ENCODE measurements around the gene CNPY1. TPM values are rescaled to one million over a fixed set of nuclear protein-coding genes. Genes with fewer than 3 reads are reported as not detected.

Gene CNPY1
- total and polyA plus RNA-seq, 2 of the 8 experiments (the other 6 are each of a cell fraction or from before 2014, with no cell fraction given), result not detected

- Histone ChIP-seq H3K27ac (ENCODE audit: low read depth, low read length) (no peak overlapping the region), H2BK12ac (ENCODE audit: low read depth, low read length) (no peak overlapping the region), H3K4me1 (replicated peaks in 1 of 4; ENCODE audit: control insufficient read depth in 3 of 4, insufficient read depth in 4 of 4, low read length in 3 of 4) (peaks cover 5 to 25% (median 9%) of the 10 kb centered on the region in 4 experiments; a peak in 6 of 7 replicates), H3K79me2 (ENCODE audit: control insufficient read depth in 1 of 2, insufficient read depth in 2 of 2, low read length in 2 of 2) (no peaks in the 10 kb centered on the region), H2BK15ac (ENCODE audit: low read length) (no peak overlapping the region), H4K20me1 (replicated peaks in 1 of 2; ENCODE audit: control insufficient read depth in 1 of 2, insufficient read depth in 2 of 2, low read length in 2 of 2) (peaks cover 14 to 22% of the 10 kb centered on the region in 2 experiments), H4K8ac (ENCODE audit: extremely low read depth, insufficient read depth, low read length) (no peak overlapping the region), H3K18ac (ENCODE audit: extremely low read depth, low read length) (no peak overlapping the region), H3K14ac (ENCODE audit: insufficient read length) (no peak overlapping the region), H3K9ac (replicated peaks in 1 of 4; ENCODE audit: extremely low read depth in 1 of 4, low read depth in 3 of 4, low read length in 3 of 4) (no peak overlapping the region), H2BK5ac (ENCODE audit: low read depth, low read length) (no peak overlapping the region), H3K79me1 (ENCODE audit: low read depth, low read length) (no peaks in the 10 kb centered on the region), H3K9me3 (ENCODE audit: insufficient read depth in 2 of 2, low read depth in 1 of 2, low read length in 1 of 2) (no peaks in the 10 kb centered on the region), H3K4me2 (ENCODE audit: insufficient read depth in 1 of 2, low read depth in 2 of 2, low read length in 2 of 2) (peak overlapping the region; percentile 5 to 16; a peak in 2 of 4 replicates), H2BK120ac (replicated peaks; ENCODE audit: low read depth, low read length) (no peak overlapping the region), H2AK5ac (ENCODE audit: low read depth, low read length) (0 out of 2 replicates have a peak overlapping the region, but pooled peaks have one; percentile 71), H3K56ac (replicated peaks; ENCODE audit: insufficient read length, low read depth, low read length) (no peak overlapping the region), H3K27me3 (replicated peaks in 1 of 4; ENCODE audit: control insufficient read depth in 3 of 4, extremely low read depth in 1 of 4, insufficient read depth in 3 of 4, low read length in 3 of 4) (peaks cover 93 to 100% (median 97%) of the 10 kb centered on the region in 4 experiments), H3K4me3 (ENCODE audit: extremely low read depth in 1 of 4, insufficient read depth in 2 of 4, low read depth in 3 of 4, low read length in 4 of 4) (no peak overlapping the region), H3K23me2 (ENCODE audit: low read depth, low read length) (peaks cover 4% of the 10 kb centered on the region; the same call in 1 of the 2 replicates), H2BK20ac (ENCODE audit: low read length) (no peak overlapping the region), H3K4ac (replicated peaks; ENCODE audit: insufficient read length, low read depth, low read length) (no peak overlapping the region), H4K5ac (ENCODE audit: insufficient read length, low read depth, low read length) (no peak overlapping the region), H3K23ac (ENCODE audit: insufficient read length) (no peak overlapping the region), H4K91ac (replicated peaks; ENCODE audit: insufficient read length, low read length) (no peak overlapping the region), H3K36me3 (ENCODE audit: control insufficient read depth in 2 of 4, insufficient read depth in 4 of 4, low read length in 3 of 4) (no peaks in the 10 kb centered on the region), H2AFZ (ENCODE audit: low read length) (no peak overlapping the region)
- POLR2A ChIA-PET (ENCODE audit: partially characterized antibody), result no interaction called here
- 6% methylated on average over 11 of the region's 11 CpGs; no CpG with 5 or more reads in 1 of the 2 experiments for WGBS, 2 experiments (ENCODE audit: extremely low coverage in 1 of 2, insufficient coverage in 1 of 2, insufficient read length in 1 of 2, insufficient replicate concordance in 2 of 2, low coverage in 1 of 2, low lambda C conversion rate in 2 of 2, missing lambda C conversion rate in 1 of 2)
- CTCF ChIA-PET (ENCODE audit: partially characterized antibody), result interaction anchor here (0.7 to 2.2 kb wide), 7 partner anchors 12 to 94 kb away, joined by 3 to 7 read pairs (median 3); no protein-coding TSS in a partner anchor
- DNase-seq (ENCODE audit: low read depth in 1 of 2, low spot score in 2 of 2) (no peak), FAIRE-seq (no peak)
- peak; percentile 12 for TF ChIP-seq EZH2 (IDR thresholded peaks at IDR 0.05; ENCODE audit: low read depth, low read length, severe bottlenecking)
- TF ChIP-seq SRF (IDR thresholded peaks at IDR 0.05; ENCODE audit: low read depth, low read length), result no peak
Measured at GRCh38 chr7:155471718-155472117, 74.6 kb downstream of the CNPY1 start.

Data from H1 (cell line).